K562 (cell line): ENCODE measurements around the gene ATAD3C. TPM values are rescaled to one million over a fixed set of nuclear protein-coding genes. Genes with fewer than 3 reads are reported as not detected.

Source experiments
- BDP1 ChIP-seq: IDR thresholded peaks from 3 replicates; pipeline ENCODE4 v1.6.1; 2011; ENCODE audit not compliant: insufficient read length, insufficient read depth
- CAMTA2 ChIP-seq: fragments of 250-450 bp; sonication (Bioruptor Pico); conservative IDR thresholded peaks from 2 replicates; pipeline ENCODE4 v1.5.1; 2022
- CBFA2T3 ChIP-seq: fragments of 450-650 bp; IDR thresholded peaks from 2 replicates; pipeline ENCODE4 v1.6.1; 2017
- E2F8 ChIP-seq: fragments of 450-650 bp; IDR thresholded peaks from 2 replicates; pipeline ENCODE4 v1.7.1; 2018; ENCODE audit warnings: mild to moderate bottlenecking, low read depth; ENCODE audit not compliant: partially characterized antibody
- ETV1 ChIP-seq: fragments of 450-650 bp; conservative IDR thresholded peaks from 2 replicates; pipeline ENCODE4 v1.6.1; 2016; ENCODE audit warnings: missing genetic modification characterization, control low read depth, low read depth, missing compliant biosample characterization
- EWSR1 ChIP-seq: fragments of 450-650 bp; IDR thresholded peaks from 2 replicates; pipeline ENCODE4 v1.6.1; 2018; ENCODE audit warnings: borderline replicate concordance, mild to moderate bottlenecking, low read depth, moderate library complexity; ENCODE audit not compliant: partially characterized antibody
- MAFF ChIP-seq: IDR thresholded peaks from 2 replicates; pipeline ENCODE4 v1.6.1; 2012; ENCODE audit warnings: low read length, improper control_type of control experiment
- PHB ChIP-seq: fragments of 250-450 bp; sonication (Bioruptor Pico); IDR thresholded peaks from 2 replicates; pipeline ENCODE4 v1.5.0; 2021
- PHF20 ChIP-seq: fragments of 450-650 bp; IDR thresholded peaks from 2 replicates; pipeline ENCODE4 v1.6.1; 2018; ENCODE audit not compliant: partially characterized antibody
- RBM22 ChIP-seq: fragments of 200-400 bp; formaldehyde crosslinking; IDR thresholded peaks from 2 replicates; pipeline ENCODE4 v1.6.1; 2018; ENCODE audit warnings: low read length, low read depth; ENCODE audit not compliant: poor library complexity, severe bottlenecking
- RHOXF2B ChIP-seq: fragments of 250-450 bp; sonication (Bioruptor Pico); conservative IDR thresholded peaks from 2 replicates; pipeline ENCODE4 v1.5.1; 2021
- SIN3A ChIP-seq, 2 experiments: fragments of 150-350 bp in 1 of 2; IDR thresholded peaks; 2 replicates each; pipeline ENCODE4 v1.6.1; 2011 to 2016; ENCODE audit warnings: borderline replicate concordance in 2 of 2, low read depth in 2 of 2, low read length in 2 of 2, mild to moderate bottlenecking in 2 of 2, moderate library complexity in 2 of 2; ENCODE audit not compliant: control insufficient read depth in 1 of 2
- SMAD1 ChIP-seq: fragments of 150-350 bp; IDR thresholded peaks from 2 replicates; pipeline ENCODE4 v1.6.1; 2014; ENCODE audit warnings: low read length, low read depth; ENCODE audit not compliant: partially characterized antibody
- SOX6 ChIP-seq: fragments of 450-650 bp; IDR thresholded peaks from 2 replicates; pipeline ENCODE4 v1.6.1; 2014; ENCODE audit warnings: mild to moderate bottlenecking
- ZBTB11 ChIP-seq, 3 experiments: fragments of 200-800 bp in 1 of 3; fragments of 250-450 bp in 1 of 3; fragments of 450-650 bp in 1 of 3; sonication (Bioruptor Pico) in 1 of 3; sonication (Bioruptor generic) in 1 of 3; formaldehyde crosslinking in 1 of 3; IDR thresholded peaks; 2 replicates each; pipeline versions ENCODE4 v1.6.1 to v1.8.0; 2016 to 2022; ENCODE audit warnings: mild to moderate bottlenecking in 2 of 3, missing genetic modification characterization in 2 of 3, missing compliant biosample characterization in 1 of 3, moderate library complexity in 1 of 3
- ZNF12 ChIP-seq: sonication (generic); formaldehyde crosslinking; IDR thresholded peaks from 2 replicates; pipeline ENCODE4 v1.4.0; 2020; ENCODE audit warnings: mild to moderate bottlenecking, missing genetic modification reagents
- ZNF217 ChIP-seq: sonication (generic); formaldehyde crosslinking; IDR thresholded peaks from 2 replicates; pipeline ENCODE4 v1.8.0; 2022; ENCODE audit warnings: mild to moderate bottlenecking, missing genetic modification reagents
- ZNF232 ChIP-seq: sonication (generic); formaldehyde crosslinking; IDR thresholded peaks from 2 replicates; pipeline ENCODE4 v1.8.0; 2022; ENCODE audit warnings: mild to moderate bottlenecking, missing genetic modification reagents
- ZNF24 ChIP-seq: fragments of 450-650 bp; IDR thresholded peaks from 2 replicates; pipeline ENCODE4 v1.6.1; 2016
- ZNF551 ChIP-seq: fragments of 250-450 bp; sonication (Bioruptor Pico); IDR thresholded peaks from 2 replicates; pipeline ENCODE4 v1.5.0; 2021; ENCODE audit warnings: mild to moderate bottlenecking, moderate library complexity
- ZNF766 ChIP-seq: fragments of 200-800 bp; sonication (Bioruptor generic); conservative IDR thresholded peaks from 2 replicates; pipeline ENCODE4 v1.6.1; 2016; ENCODE audit warnings: missing genetic modification characterization, missing compliant biosample characterization
- polyA plus RNA-seq, 8 experiments: library from polyadenylated mRNA; depleted of rRNA in 4 of 8; stranded (reverse) in 5 of 8; unstranded in 3 of 8; fragments of >200 nt; fragmentation: Nextera tagmentation in 2 of 8; fragmentation: Illumina TruSeq in 1 of 8; extraction: Ambion mirVana in 2 of 8; extraction: Trizol in 1 of 8; gene quantifications; 2 replicates each; pipeline versions ENCODE4 v1.2.1 to v1.2.3, GENCODE V29; 2011 to 2014; ENCODE audit warnings: inconsistent platforms in 1 of 8, missing spikeins in 1 of 8
- total RNA-seq, 7 experiments: library from RNA; depleted of rRNA in 6 of 7; stranded (reverse); fragments of >200 nt in 6 of 7; fragmentation: Illumina TruSeq in 2 of 7; extraction: Trizol in 2 of 7; gene quantifications; 2 replicates each; pipeline versions ENCODE4 v1.2.1 to v1.2.3, GENCODE V29; 2011 to 2021; ENCODE audit warnings: low replicate concordance in 1 of 7

The ATAD3C gene
- total and polyA plus RNA-seq, 9 of the 15 experiments (the other 6 are each of a cell fraction or from before 2014, with no cell fraction given) = 0.03 to 0.18 TPM; not detected in 7

- TF ChIP-seq ZNF232 (CRISPR knock-in tag) = no peak
- TF ChIP-seq RHOXF2B = no peak
- no peak; the same call in 1 of the 2 replicates for TF ChIP-seq ZNF24
- no peak for TF ChIP-seq PHB
- TF ChIP-seq CBFA2T3 = no peak
- TF ChIP-seq ETV1 (tag) = peak; percentile 37; the same call in 1 of the 2 replicates
- TF ChIP-seq ZBTB11 (CRISPR knock-in tag; IDR thresholded peaks at IDR 0.05) = peak in 2 of 3 experiments; percentile 15 to 82; a peak in 2 of 6 replicates
- TF ChIP-seq MAFF = no peak; the same call in 1 of the 2 replicates
- TF ChIP-seq ZNF766 = peak; percentile 76; the same call in 1 of the 2 replicates
- TF ChIP-seq ZNF217 (CRISPR knock-in tag) = no peak
- TF ChIP-seq PHF20 = peak; percentile 91
- TF ChIP-seq E2F8 = peak; percentile 87
- TF ChIP-seq RBM22 = peak; percentile 83
- no peak for TF ChIP-seq CAMTA2 (CRISPR knock-in tag)
- peak; percentile 47 for TF ChIP-seq SMAD1
- no peak for TF ChIP-seq EWSR1
- no peak for TF ChIP-seq BDP1
- TF ChIP-seq SIN3A (IDR thresholded peaks at IDR 0.05; ENCODE audit: borderline replicate concordance in 2 of 2, control insufficient read depth in 1 of 2, low read depth in 2 of 2, low read length in 2 of 2) = peak; percentile 82 to 94; a peak in 3 of 4 replicates
- TF ChIP-seq SOX6 = peak; percentile 74
- TF ChIP-seq ZNF12 = peak; percentile 88
- no peak for TF ChIP-seq ZNF551 (CRISPR knock-in tag)
Measured at GRCh38 chr1:1511533-1512285, 62.2 kb downstream of the ATAD3C start, which contains the start of gene ATAD3A (continued).
